ENCODE results near the gene GTF2H2.
"Not testable (repeated sequence)": the region's sequence is repeated elsewhere in the genome, so short reads cannot be mapped to it uniquely, and the experiment has no call there.

DNA sequence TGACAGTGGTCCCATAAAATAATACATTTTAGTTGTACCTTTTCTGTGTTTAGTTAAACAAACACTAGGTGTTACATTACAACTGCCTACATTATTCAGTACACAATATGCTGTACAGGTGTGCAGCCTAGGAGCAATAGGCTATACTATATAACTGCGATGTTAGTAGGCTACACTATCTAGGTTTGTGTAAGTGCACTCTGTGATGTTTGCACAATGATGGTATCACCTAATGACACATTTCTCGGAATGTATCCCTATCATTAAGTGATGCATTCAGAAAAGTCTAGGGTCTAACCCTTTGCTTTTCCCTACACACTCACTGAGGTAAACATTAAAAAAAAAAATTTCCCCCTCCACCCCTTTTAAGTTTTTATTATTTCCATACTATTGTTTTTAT, 22.7 kb downstream of the GTF2H2 start:
- TF ChIP-seq POLR2A (IDR thresholded peaks at IDR 0.05) = not testable (repeated sequence)
- TF ChIP-seq, protein P1, sequence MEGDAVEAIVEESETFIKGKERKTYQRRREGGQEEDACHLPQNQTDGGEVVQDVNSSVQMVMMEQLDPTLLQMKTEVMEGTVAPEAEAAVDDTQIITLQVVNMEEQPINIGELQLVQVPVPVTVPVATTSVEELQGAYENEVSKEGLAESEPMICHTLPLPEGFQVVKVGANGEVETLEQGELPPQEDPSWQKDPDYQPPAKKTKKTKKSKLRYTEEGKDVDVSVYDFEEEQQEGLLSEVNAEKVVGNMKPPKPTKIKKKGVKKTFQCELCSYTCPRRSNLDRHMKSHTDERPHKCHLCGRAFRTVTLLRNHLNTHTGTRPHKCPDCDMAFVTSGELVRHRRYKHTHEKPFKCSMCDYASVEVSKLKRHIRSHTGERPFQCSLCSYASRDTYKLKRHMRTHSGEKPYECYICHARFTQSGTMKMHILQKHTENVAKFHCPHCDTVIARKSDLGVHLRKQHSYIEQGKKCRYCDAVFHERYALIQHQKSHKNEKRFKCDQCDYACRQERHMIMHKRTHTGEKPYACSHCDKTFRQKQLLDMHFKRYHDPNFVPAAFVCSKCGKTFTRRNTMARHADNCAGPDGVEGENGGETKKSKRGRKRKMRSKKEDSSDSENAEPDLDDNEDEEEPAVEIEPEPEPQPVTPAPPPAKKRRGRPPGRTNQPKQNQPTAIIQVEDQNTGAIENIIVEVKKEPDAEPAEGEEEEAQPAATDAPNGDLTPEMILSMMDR (IDR thresholded peaks at IDR 0.05) = not testable (repeated sequence)
